GM18517 (cell line): Measurements from ENCODE around the gene SUCO.

Experiments used
- ATAC-seq: cut with Tn5 transposase; IDR thresholded peaks from one replicate; pipeline ENCODE4 v1.9.1; 2021; ENCODE audit warnings: mild to moderate bottlenecking, moderate library complexity; ENCODE audit not compliant: unreplicated experiment

SUCO gene

DNA sequence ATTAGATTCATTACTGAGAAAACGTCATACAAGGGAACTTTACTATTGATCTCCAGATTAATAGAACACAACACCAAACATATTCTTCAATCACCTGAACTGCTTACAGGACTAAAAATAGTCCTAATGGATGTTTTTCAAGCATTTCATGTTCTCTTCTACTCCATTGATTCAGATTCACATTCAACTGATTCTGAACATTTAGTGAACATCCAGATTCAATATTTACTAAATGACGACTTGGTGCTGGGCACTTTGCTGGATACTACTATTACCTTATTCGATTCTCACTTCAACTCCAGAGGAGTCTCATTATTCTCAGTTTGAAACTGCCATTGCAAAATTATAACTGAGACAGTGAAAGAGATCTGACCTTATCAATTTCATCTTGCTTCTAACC is 18.8 kb upstream of the SUCO start:
- no peak for ATAC-seq

DNA sequence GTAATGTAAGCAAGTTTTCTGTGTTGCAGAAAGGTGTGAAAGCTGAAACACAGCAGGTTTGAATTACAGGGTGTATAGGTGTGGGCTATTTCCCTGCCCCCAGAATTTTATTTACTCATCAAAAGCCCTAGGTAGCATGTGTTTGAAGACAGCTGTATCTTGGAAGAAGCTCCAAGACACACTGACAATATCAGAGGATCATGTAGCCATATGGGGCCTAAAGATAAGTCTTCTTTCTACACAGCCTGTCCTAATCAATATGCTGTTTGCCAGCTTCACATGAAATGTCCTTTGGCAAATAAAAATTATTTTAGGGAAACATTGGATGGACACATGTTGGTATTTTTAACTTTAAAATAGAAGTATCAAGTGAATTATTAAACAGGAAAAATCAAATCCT is 17.5 kb upstream of the SUCO start:
- no peak for ATAC-seq

DNA sequence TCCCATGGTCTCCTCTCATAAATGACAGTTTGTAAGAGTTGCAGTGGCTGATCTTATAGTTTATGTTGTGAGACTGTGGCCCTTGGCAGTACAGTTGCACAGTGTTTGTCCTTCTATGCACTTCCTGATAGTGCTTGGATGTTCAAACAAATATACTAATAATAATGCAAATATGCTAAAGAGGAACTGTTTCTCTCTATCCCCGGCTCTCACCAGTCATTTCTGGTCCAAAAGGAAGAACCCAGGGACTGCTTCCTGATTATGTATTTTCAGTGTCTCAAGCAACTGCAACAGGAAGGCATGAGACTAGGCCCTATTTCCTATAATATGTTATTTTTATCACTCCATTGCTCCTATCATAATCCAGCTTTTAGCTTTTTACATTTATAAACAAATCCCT is 17.0 kb upstream of the SUCO start:
- no peak for ATAC-seq

DNA sequence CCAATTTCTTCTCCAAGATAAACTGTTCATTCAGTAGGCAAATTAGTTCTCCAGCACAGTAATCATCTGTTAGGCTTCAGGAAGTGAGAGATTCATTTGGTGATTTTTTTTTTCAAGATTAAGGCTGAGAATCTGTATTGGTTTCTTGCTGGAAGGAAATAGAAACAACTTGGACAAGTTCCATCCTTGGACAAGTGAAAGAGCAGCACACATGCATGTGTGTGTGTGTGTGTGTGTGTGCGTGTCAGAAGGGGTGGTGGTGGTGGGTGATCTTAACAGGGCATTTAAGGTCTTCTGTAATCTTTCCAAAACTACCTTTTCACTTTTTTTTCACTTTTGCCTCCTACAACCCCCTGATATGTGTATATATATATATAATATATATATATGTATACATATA is 15.9 kb upstream of the SUCO start:
- ATAC-seq = no peak

DNA sequence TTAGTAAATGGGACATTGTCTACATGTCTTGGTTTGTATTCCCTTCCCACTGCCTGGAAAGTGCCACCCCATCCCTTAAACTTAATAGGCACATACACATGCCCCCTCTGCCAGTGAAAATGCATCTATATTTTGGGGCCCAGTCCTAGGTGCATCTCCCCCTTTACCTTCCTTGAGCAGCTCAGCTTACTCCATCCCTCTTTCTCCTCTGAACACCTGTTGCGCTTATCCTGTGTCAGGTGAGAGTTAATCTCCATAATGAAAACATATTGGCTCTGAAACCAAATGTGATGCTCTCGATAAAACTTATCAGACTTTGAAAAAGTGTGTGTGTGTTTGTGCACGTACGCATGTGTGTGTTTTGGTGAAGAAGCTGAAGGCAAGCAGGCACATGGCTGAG is 15.4 kb upstream of the SUCO start:
- no peak for ATAC-seq

DNA sequence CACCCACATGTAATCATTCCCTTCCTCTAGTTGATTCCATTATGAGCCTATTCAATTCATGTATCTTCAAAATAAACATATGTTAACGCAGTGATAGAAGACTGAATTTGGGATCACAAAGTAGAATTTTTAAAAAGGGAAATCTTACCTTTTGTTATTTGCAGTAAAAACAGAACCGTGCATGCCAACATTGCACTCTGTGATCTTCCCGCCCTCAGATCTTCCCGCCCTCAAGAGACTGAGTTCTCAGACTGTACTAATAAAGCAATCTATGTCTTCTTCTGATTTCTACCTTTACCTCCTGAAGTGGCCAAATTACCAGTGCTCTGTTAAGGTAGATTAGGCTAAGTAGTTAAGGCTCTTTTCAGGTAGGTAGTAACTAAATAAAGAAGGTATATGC is 3.6 kb upstream of the SUCO start:
- no peak for ATAC-seq

DNA sequence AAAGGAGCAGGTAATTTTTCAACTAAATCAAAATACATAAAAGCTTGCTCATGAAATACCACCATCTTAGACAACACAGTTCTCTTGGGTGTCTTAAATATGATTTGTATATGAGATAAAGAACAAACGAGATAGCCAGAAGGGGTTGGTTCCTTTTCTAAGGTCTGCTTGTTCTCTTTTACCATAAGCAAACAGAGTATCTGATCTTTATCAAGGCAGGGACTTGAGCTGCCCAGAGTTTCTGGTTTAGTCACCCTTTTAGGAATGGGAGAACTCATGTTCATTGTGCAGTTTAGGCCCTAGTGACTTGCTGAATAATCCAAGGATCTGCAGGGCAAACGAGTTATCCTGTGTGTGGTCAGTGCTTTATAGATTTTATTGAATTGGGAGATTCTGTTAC is 3.0 kb upstream of the SUCO start:
- no peak for ATAC-seq

DNA sequence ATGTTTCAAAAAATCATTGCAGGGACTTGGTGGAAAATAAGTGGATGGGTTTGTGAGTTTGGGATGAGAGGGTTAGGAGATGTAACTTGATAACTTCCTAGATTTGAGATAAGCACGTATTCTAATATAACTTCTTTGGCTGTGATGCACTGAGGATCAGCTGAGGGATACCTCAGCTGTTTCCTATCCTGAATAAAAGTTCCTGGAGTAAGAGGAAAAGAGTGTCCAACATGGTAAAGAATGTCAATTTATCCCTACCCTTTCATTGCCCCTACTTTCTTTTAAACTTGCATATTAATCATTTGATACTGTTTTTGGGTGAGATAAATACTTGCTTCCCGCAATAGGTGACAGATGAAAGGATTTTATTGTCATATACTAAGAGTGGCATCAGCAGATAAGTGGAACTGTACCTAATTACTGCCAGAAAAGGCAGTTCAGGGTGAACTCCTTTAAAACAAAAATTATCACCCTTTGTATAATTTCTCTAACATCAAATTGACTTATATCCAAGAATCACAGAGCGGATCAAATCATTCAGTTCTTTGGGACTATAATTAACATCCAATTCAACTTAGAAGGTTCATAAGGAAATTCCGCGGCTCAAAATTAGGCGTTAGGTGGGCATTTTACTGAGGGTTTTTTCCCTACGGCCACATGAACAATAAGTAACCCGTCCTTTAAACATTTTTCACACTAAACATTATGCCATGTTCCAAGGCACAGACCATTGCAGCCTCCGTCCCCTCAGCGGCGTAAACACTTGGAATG is 1.4 kb upstream of the SUCO start:
- ATAC-seq = no peak

DNA sequence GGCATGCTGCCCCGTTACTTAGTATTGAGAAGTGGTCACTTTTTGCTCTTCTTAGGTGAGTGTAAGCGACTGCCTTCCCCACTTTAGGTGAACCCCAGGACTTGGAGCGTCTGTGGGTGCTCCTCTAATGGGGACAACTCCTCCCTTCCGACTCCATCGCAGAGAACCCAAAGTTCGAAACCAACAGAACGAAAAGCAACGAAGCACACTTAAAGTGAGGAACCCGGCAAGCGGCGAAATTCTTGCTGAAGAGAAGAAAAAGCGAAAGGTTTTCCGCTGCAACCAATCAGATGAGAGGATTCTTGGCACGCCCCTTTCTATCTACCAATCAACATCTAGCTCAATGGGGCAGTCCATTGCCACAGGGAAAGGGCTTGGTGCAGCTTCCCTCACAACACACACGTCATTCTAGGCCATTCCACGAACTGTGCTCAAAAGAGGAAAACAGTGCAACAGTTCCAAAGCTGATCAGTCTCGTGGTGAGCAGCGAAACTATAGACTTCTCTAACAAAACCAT is 709 bp upstream of the SUCO start:
- ATAC-seq = peak; percentile 76

DNA sequence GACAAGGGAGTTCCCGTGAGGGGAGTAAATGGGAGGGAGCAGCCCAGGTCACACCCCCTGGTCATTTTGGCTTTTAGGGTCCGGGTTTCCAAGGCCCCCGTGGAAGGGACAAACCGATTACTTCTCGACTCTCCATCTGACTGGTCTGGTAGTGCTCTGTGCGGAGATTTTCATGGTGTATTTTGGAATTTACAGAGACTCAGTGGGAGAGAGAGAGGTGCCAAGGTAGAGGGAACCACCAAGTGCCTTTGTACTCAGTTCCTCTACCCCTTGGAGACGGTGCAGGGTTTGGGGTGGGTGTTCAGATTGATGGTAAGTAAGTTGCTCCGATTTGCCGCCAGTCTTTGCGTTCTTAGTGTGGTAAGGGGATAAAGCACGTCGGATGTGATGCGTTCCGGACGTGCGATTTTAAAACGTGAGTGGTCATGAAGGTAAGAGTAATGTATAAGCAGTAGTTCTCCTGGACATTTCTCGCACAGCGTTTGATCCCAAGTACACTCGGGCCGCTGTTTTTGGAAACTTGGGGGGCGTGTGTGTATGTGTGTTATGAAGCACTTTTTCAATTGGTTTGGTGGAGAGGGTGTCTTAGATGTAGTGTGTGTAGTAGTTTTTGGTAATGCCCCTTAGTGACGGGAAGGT is 682 bp downstream of the SUCO start:
- peak; percentile 1 for ATAC-seq

DNA sequence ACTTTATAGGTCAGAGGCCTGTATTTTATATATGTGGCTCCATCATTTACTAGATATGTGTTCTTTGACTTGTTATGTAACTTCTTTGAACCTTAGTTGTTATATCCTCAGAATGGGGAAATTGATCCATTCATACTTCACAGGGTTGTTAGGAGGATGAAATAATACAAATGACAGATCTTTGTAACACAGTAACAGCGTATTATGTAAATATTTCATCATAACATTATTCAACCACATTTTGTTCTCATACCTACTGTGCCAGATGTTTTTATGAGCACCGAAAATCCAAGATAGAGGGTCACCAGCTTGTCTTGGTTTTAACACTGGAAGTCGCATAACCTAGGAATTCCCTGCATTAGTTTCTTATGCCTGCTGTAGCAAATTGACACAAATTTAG is 3.3 kb downstream of the SUCO start:
- ATAC-seq = no peak

DNA sequence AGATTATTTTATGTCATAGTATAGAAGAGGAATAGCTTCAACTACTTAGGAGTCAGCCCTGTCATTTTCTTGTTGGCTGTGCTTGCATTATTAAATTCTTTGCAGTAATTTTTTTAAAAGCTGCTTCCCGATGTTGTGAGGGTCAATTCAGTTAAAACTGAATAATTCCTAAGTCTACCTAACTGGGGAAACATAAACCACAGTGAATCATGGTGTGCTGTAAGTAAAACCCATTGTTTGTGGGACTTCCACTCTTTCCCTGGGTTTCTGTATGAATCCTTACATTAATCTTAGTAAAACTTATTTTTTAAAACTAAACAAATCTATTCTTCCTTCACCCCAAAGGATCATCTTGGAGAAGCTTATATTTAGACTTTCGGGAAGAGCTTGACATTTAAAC is 4.4 kb downstream of the SUCO start:
- ATAC-seq = no peak

DNA sequence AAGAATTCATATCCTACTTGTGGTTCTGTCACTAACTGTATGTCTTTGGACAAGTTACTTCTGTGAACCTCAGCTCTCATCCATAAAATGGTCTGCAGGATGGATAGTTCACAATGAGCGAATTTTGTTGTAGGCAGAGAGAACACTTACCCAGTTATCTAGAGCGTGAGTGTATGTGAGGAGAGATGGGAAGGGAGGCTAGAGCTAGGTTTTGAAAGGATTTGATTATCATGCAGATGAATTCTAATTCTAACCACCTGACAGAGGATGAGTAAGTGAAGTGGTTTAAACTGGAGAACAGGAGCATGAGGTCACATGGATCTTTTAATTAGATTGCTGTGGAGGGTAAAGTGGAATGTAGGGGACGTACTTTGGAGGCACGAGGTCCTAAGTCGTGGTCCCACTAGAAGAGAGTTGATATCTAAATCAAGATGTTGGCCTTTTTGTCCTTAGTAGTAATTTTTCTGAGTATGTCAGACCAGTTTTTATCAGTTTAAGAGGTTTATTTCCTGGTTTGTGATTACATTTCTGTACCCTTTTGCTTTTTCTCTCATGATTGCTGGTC is 5.0 kb downstream of the SUCO start:
- no peak for ATAC-seq

DNA sequence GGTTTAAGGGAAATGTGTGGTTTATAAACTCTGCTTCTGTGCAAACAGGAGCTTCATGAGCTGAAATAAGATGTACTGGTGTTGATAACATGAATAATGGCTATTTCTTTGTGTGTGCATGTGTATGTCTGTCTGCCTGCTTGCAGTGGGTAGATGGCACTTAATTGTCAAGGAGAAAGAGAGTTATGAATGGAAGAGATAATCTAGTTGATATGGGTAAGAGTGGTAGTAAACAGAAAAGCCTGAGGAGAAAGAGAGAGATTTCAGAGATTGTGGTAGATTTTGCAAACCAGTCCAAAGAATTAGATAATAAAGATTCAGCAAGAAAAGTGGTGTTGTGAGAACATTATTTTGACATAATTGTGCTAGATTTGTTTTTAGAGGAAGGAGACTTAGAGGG is 7.7 kb downstream of the SUCO start:
- no peak for ATAC-seq

DNA sequence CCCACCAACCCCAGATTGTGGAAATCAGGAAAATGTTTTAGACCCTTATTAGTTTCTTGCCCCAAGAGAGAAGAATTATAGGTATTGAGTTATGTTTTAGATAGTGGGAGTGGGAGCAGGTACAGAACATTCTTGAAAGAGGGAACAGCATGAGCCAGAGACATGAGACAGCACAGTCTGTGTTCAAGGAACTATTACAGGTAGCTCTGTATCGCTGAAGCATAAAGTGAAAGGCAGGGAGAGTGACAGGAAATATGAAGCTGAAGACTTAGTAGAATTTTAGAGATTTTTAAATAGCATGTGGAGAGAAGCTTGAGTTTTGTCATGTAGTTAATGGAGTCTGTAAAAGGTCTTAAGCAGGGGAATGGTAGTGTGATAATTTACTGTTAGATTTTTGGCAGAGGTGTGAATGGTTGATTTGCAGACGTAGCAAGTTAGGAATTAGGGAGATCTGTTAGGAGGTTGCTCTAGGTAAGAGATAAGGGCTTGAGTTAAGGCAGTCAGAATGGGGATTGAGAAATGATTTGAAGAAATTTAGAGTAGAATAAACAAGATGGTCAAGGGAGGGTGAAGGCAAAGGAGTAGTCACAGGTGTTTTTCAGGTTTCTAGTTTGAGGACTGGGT is 11.6 kb downstream of the SUCO start:
- ATAC-seq = no peak

DNA sequence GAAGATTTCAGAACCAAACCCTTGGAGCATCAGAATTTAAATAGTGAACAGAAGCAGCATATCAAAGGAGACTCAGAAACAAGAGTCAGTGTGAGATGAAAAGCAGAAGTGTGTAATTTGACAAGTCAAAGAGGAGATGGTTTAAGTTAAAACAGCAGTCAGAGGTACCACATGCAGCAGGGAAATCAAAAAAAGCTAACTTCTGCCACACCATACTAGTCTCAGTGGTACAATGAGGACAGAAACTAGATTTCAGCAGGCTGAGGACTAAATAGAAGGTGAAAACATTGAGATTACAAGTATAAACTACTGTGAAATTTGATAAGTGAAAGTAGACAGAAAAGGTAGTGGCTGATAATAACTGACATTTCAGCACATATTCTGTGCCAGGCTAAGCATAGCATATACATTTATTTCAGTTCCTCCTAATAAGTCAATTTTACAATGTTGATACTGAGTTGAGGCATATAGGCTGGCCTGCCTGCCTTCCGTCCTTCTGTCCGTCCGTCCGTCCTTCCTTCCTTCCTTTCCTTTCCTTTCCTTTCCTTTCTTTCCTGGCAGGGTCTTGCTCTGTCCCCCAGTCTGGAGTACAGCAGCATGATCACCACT is 12.6 kb downstream of the SUCO start:
- peak; percentile 82 for ATAC-seq

DNA sequence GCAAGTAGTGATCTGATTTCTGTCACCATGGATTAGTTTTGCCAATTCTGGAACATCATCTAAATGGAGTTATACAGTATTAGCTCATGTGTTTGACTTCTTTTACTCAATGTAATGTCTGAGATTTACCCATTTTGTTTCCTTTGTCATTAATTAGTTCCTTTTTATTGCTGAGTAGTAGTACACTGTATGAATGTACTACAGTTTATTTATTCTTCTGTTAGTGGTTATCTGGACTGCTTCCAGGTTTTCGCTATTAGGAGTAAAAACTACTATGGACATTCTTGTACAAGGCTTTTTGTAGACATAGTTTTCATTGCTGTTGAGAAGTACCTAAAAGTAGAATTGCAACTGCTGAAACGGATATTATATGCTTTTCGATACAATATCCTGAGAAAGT is 14.1 kb downstream of the SUCO start:
- no peak for ATAC-seq

DNA sequence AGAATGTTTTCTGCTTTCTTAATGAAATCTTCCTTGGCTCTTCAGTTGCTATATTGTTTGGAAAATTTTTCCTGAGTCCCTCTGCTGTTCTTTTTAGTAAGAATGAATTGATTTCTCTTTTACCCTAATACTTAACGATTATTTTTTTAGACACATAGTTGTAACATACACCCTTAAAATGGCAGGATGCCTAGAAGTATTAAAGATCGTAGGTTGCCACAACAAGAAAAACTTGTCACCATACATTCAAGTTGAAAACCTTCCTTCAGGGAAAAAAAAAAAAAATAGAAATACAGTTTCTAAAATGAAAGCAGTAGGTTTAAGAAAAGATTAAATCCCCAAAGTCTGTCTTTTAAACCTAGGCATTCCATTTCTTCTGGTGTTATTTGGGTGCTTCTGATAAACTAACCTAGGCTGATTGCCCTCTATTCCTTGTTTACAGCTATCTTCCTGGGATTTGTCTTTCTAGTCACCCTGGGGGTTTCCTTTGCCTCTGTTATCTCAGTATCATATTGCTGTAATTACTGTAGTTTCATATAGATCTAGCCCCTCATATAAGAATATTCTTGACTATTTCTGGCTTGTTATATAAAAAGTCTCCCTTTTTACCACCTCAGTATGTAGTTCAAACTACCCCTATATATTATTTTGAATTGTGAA is 16.8 kb downstream of the SUCO start:
- ATAC-seq = no peak

DNA sequence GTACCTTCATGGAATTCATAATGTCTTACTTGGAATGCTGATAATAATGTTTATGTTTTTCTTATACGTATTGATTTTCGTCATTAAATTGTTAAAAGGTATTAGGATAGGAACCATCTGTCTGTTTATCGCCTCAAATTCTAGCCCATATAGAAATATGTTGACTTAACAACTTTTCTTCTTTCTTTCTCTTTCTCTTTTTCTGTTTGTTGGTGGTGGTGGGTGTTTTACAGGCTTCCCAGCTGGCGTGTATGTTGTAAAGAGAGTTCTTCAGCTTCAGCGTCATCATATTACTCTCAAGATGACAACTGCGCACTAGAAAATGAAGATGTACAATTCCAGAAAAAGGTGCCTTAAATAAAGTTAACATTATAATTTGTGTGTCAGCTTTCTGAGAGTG is 18.3 kb downstream of the SUCO start:
- no peak for ATAC-seq

DNA sequence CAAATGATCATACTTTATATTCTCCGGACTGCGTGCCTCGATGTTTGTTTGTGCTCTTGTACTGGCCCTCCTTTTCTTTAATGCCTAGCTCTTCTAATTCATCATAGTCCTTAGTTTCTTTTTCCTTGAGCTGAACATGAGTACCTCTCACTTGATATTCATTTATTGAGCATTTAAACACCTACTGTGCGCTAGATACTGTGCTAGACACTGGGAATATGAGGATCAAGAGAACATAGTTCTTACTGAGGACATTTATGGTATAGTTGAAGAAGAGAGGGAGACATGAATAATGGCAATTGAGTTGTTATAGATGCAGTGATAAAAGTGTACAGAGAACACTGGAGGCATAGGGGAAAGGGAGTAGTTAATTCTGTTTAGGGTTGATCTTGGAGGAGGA is 22.0 kb downstream of the SUCO start:
- no peak for ATAC-seq

DNA sequence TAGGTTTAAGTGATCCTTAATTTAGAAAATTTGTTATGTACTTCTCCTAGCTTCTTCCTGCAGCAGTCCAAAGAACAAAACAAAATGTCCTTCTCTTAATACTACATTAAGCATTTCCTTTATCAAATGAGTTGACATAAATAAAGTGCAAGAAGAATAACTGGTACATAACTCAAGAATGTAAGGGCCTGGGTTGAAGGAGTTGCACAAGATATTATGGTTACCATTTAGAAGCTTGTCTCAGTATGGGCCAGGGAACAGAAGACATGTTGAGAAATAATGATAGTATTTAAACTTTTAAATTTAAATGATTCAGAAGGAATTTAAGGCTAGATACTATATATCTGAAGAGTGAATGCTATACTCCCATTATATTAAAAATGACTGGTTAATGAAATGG is 23.5 kb downstream of the SUCO start:
- no peak for ATAC-seq
